Colonic mucosa (tissue), 4 donors: ENCODE results near the gene ZNF214. TPM values are rescaled to one million over a fixed set of nuclear protein-coding genes. Genes with fewer than 3 reads are reported as not detected.

Experiments
- DNase-seq: peaks from one replicate; pipeline ENCODE4 v3.0.0-alpha.2; 2020
- H3K27ac ChIP-seq: fragments of 200-600 bp; one replicate; pipeline ENCODE4 v1.8.0; 2021
- H3K27me3 ChIP-seq: fragments of 200-600 bp; one replicate; pipeline ENCODE4 v1.8.0; 2021
- H3K36me3 ChIP-seq: fragments of 200-600 bp; one replicate; pipeline ENCODE4 v1.8.0; 2021
- H3K4me1 ChIP-seq: fragments of 200-600 bp; one replicate; pipeline ENCODE4 v1.8.0; 2021; ENCODE audit warnings: mild to moderate bottlenecking
- H3K4me3 ChIP-seq: fragments of 200-600 bp; one replicate; pipeline ENCODE4 v1.8.0; 2021
- H3K9ac ChIP-seq, 2 donors: one replicate each; pipeline ENCODE4 v1.7.0; 2013; ENCODE audit warnings: control low read depth in 2 of 2, low read depth in 2 of 2, low read length in 2 of 2
- H3K9me3 ChIP-seq: fragments of 200-600 bp; one replicate; pipeline ENCODE4 v1.8.0; 2021
- CTCF ChIP-seq: fragments of 200-600 bp; IDR thresholded peaks from one replicate; pipeline ENCODE4 v1.8.0; 2022; ENCODE audit warnings: antibody characterized with exemption, mild to moderate bottlenecking
- intact Hi-C: fragments of 100-400 bp; cut with DNase I; formaldehyde crosslinking; loops from one replicate; pipeline ENCODE4 v1.14.1; 2022
- total RNA-seq, 2 donors: library from RNA; stranded (reverse); fragmentation: NEBNext Ultra II Directional in 1 of 2; extraction: Animal tissue kit (Norgen Biotek cat#: 25700) in 1 of 2; gene quantifications; one replicate each; pipeline ENCODE4 v1.2.1, GENCODE V29; 2021
- donor health status: healthy.
- donor health status: DM: no; HTN: no; CAD: no.
- donor health status: DM: no; HTN: no; CAD: no.

The ZNF214 gene
- total RNA-seq, 2 donors from 2014 or later = 1.9 to 2.6 TPM

GRCh38 chr11:7030836-7031235 is 10.7 kb upstream of the ZNF214 start:
- Histone ChIP-seq H3K36me3 (no peaks in the 10 kb centered on the region), H3K9ac (no peak overlapping the region), H3K27me3 (no peaks in the 10 kb centered on the region), H3K27ac (no peak overlapping the region), H3K4me1 (no peaks in the 10 kb centered on the region), H3K4me3 (no peak overlapping the region), H3K9me3 (no peaks in the 10 kb centered on the region)
- TF ChIP-seq CTCF = no peak
- intact Hi-C loops = no loop called here
- DNase-seq = no peak

GRCh38 chr11:7028141-7028540 is 8.0 kb upstream of the ZNF214 start:
- Histone ChIP-seq H3K9ac (no peak overlapping the region), H3K4me1 (no peaks in the 10 kb centered on the region), H3K27ac (no peak overlapping the region), H3K4me3 (no peak overlapping the region), H3K9me3 (no peaks in the 10 kb centered on the region), H3K27me3 (no peaks in the 10 kb centered on the region), H3K36me3 (no peaks in the 10 kb centered on the region)
- DNase-seq = no peak
- no peak for TF ChIP-seq CTCF
- intact Hi-C loops = no loop called here

GRCh38 chr11:7021318-7021717 is 1.2 kb upstream of the ZNF214 start:
- H3K4me1 ChIP-seq = no peaks in the 10 kb centered on the region

DNA sequence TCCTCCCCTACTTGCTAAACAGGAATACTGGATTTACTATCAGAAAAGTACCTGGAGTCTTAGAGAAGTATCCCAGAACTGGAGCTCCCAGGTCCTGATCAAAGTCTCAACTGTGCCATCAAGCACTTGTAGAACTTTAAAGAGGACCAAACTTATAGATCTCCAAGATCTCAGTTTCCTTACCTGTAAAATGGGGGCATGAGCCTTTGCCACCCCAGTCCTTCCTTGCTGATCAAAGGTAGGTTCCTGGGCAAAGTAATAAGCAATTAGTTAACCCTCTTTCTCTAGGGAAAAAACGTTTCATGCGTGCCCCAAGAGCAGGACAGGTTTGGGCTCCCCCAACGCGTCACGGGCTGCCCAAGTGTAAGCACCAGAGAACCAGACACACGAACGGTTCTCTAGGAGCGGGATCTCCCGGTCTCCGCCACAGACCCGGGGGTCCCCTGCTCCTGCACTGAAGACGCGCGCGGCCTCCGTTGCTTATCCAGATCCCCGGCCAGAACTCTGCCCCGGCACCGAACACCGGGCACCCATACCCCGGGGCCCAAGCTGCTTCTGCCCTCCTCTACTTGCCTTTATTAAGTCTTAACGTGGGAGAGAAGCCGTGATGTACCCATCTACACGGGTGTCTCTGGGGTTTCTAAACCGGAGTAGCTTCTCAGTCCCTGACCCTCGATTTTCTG is 505 bp downstream of the ZNF214 start:
- peak; percentile 24 for DNase-seq
- intact Hi-C loops = no loop called here

More at GRCh38 chr11:7021318-7021717, 1.2 kb upstream of the ZNF214 start:
- intact Hi-C loops = no loop called here
- H3K9me3 ChIP-seq = no peaks in the 10 kb centered on the region
- no peaks in the 10 kb centered on the region for H3K36me3 ChIP-seq
- no peak overlapping the region for H3K27ac ChIP-seq
- TF ChIP-seq CTCF = no peak
- no peak overlapping the region for H3K9ac ChIP-seq
- no peak overlapping the region for H3K4me3 ChIP-seq
- DNase-seq = no peak
- no peaks in the 10 kb centered on the region for H3K27me3 ChIP-seq

DNA sequence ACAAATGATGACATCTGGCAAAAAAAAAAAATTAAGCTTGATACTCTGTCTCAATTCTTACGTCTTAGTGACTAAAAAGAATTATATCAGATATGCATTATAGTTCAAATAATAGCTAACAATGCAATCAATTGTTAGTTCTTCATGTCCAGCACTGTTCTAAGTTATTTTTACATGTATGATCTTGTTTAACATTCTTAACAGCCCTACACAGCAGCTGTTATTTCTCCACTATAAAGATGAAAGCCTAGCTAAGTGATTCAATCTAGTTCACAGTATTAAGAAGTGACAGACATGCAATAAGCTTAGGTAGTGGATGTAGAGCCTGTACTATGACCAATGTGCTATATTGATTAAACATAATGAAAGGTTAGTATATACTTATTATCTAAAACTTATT is 4.1 kb downstream of the ZNF214 start:
- intact Hi-C loops = no loop called here
- H3K9ac ChIP-seq = no peak overlapping the region

More for the DNA sequence above, 505 bp downstream of the ZNF214 start:
- Histone ChIP-seq H3K4me3 (peak overlapping the region; percentile 64), H3K9ac (peak overlapping the region; percentile 44 to 66), H3K36me3 (no peaks in the 10 kb centered on the region), H3K27ac (peak overlapping the region; percentile 47), H3K27me3 (no peaks in the 10 kb centered on the region), H3K4me1 (no peaks in the 10 kb centered on the region), H3K9me3 (no peaks in the 10 kb centered on the region)
- no peak for TF ChIP-seq CTCF

More for the DNA sequence above, 4.1 kb downstream of the ZNF214 start:
- H3K4me3 ChIP-seq = no peak overlapping the region
- no peaks in the 10 kb centered on the region for H3K36me3 ChIP-seq
- no peak for TF ChIP-seq CTCF
- H3K9me3 ChIP-seq = no peaks in the 10 kb centered on the region
- no peak for DNase-seq
- no peaks in the 10 kb centered on the region for H3K4me1 ChIP-seq
- no peak overlapping the region for H3K27ac ChIP-seq
- H3K27me3 ChIP-seq = no peaks in the 10 kb centered on the region
